Pancreas (tissue), 10 donors: ENCODE measurements around the gene KBTBD12. TPM values are rescaled to one million over a fixed set of nuclear protein-coding genes. Genes with fewer than 3 reads are reported as not detected.

Source experiments
- ATAC-seq, 4 donors: fragments of 200-7000 bp; cut with Tn5 transposase; one replicate each; pipeline versions ENCODE4 v1.8.0 to v1.9.1; 2020; ENCODE audit warnings: mild to moderate bottlenecking in 4 of 4, moderate library complexity in 4 of 4
- DNase-seq, 6 donors: peaks; one replicate each; pipeline ENCODE4 v3.0.0-alpha.2; 2020
- FAIRE-seq: peaks from 2 replicates; lab custom pipeline; 2012; peaks lifted over from hg19 to GRCh38; lab: Jason Lieb, UNC
- H3K27ac ChIP-seq, 4 donors: fragments of 200-600 bp; sonication (generic); 1 replicate in 3 of 4; 2 replicates in 1 of 4; pipeline versions ENCODE4 v1.5.0 to v1.8.0; 2020
- H3K27me3 ChIP-seq, 4 donors: fragments of 200-600 bp; one replicate each; pipeline ENCODE4 v1.8.0; 2021
- H3K36me3 ChIP-seq, 3 donors: fragments of 200-600 bp; sonication (generic) in 1 of 3; one replicate each; pipeline versions ENCODE4 v1.5.0 to v1.8.0; 2020 to 2021
- H3K4me1 ChIP-seq, 3 donors: fragments of 200-600 bp; one replicate each; pipeline ENCODE4 v1.8.0; 2021
- H3K4me3 ChIP-seq, 4 donors: fragments of 200-600 bp; sonication (generic) in 2 of 4; one replicate each; pipeline versions ENCODE4 v1.5.0 to v1.8.0; 2020 to 2021
- H3K9me3 ChIP-seq, 4 donors: fragments of 200-600 bp; one replicate each; pipeline ENCODE4 v1.8.0; 2021
- CTCF ChIP-seq, 4 donors: fragments of 200-600 bp; sonication (generic) in 3 of 4; IDR thresholded peaks; one replicate each; pipeline versions ENCODE4 v1.5.0 to v1.8.0; 2021; ENCODE audit warnings: antibody characterized with exemption in 4 of 4
- WGBS, 2 donors: extraction: QIAGEN DNeasy Blood & Tissue Kit; methylation state at CpG; one replicate each; pipeline ENCODE4 v1.1.7; 2013; 5-methylcytosine and 5-hydroxymethylcytosine counted together
- intact Hi-C, 3 donors: fragments of 100-400 bp; cut with DNase I; formaldehyde crosslinking; loops; one replicate each; pipeline versions ENCODE4 v1.11.1 to v1.14.2; 2022
- polyA plus RNA-seq, 2 donors: library from polyadenylated mRNA; stranded (reverse); fragments of 200-250 nt; gene quantifications; one replicate each; pipeline ENCODE4 v1.2.3, GENCODE V29; 2013
- total RNA-seq, 6 donors: library from RNA; stranded (reverse); fragmentation: NEBNext Ultra II Directional in 4 of 6; extraction: Animal tissue kit (Norgen Biotek cat#: 25700) in 4 of 6; gene quantifications; one replicate each; pipeline versions ENCODE4 v1.2.1 to v1.2.4, GENCODE V29; 2021 to 2023
- donor health status: healthy with polysubstance abuse.
- donor health status: DM: no; HTN: no; CAD: no; lungs with moderate emphysema.
- donor health status: DM: no; HTN: no; CAD: no.
- donor health status: control.
- donor health status: control.
- donor health status: Bipolar disorder and iron deficiency.
- donor health status: DM: yes; HTN: yes; CAD: no.
- donor health status: DM: no; HTN: no; CAD: no.
- donor health status: DM: no; HTN: no; CAD: no.
- donor health status: DM: yes; HTN: yes; CAD: no.

Gene KBTBD12
- total and polyA plus RNA-seq, 8 donors, result 0.68 to 3.7 (median 1.6) TPM

GRCh38 chr3:127959041-127959440, 44.0 kb downstream of the KBTBD12 start:
- no peak for TF ChIP-seq CTCF (IDR thresholded peaks at IDR 0.05)
- no peak overlapping the region for H3K4me3 ChIP-seq
- FAIRE-seq (no peak), DNase-seq (no peak), ATAC-seq (no peak)
- H3K9me3 ChIP-seq, result no peaks in the 10 kb centered on the region
- intact Hi-C loops, result no loop called here
- no peaks in the 10 kb centered on the region for H3K4me1 ChIP-seq
- H3K27ac ChIP-seq, result no peak overlapping the region
- no peaks in the 10 kb centered on the region for H3K27me3 ChIP-seq
- H3K36me3 ChIP-seq, result no peaks in the 10 kb centered on the region
- WGBS, 2 donors, result 89 to 96% methylated on average over 1 of the region's 1 CpG

- DNase-seq (peak in 3 of 6 donors; percentile 21 to 50 (median 29)), FAIRE-seq (no peak), ATAC-seq (peak; percentile 76 to 88 (median 86))
- Histone ChIP-seq H3K27ac (no peak overlapping the region), H3K9me3 (no peaks in the 10 kb centered on the region), H3K36me3 (no peaks in the 10 kb centered on the region), H3K4me3 (no peak overlapping the region), H3K4me1 (no peaks in the 10 kb centered on the region), H3K27me3 (no peaks in the 10 kb centered on the region)
- TF ChIP-seq CTCF (IDR thresholded peaks at IDR 0.05), result no peak
- intact Hi-C loops, result loop anchor here in 1 of 3 donors (10.0 kb wide), 1 partner anchor 305 kb away; no protein-coding TSS in a partner anchor
- WGBS, 2 donors, result 9 to 17% methylated on average over 4 of the region's 4 CpGs
These were observed 44.8 kb downstream of the KBTBD12 start for GRCh38 chr3:127959873-127960272.

- no peaks in the 10 kb centered on the region for H3K4me1 ChIP-seq
- H3K27me3 ChIP-seq, result no peaks in the 10 kb centered on the region
- FAIRE-seq (no peak), ATAC-seq (no peak), DNase-seq (no peak)
- 87 to 93% methylated on average over 4 of the region's 4 CpGs for WGBS, 2 donors
- no peak for TF ChIP-seq CTCF (IDR thresholded peaks at IDR 0.05)
- H3K4me3 ChIP-seq, result no peak overlapping the region
- intact Hi-C loops, result loop anchor here in 1 of 3 donors (10.0 kb wide), 1 partner anchor 306 kb away; no protein-coding TSS in a partner anchor
- H3K27ac ChIP-seq, result no peak overlapping the region
- no peaks in the 10 kb centered on the region for H3K36me3 ChIP-seq
- H3K9me3 ChIP-seq, result no peaks in the 10 kb centered on the region
These were observed 45.5 kb downstream of the KBTBD12 start for GRCh38 chr3:127960421-127960965.

GRCh38 chr3:127961124-127961523, 46.1 kb downstream of the KBTBD12 start:
- H3K36me3 ChIP-seq, result no peaks in the 10 kb centered on the region
- DNase-seq, result no peak
- no peaks in the 10 kb centered on the region for H3K9me3 ChIP-seq
- intact Hi-C loops, result loop anchor here in 1 of 3 donors (10.0 kb wide), 1 partner anchor 306 kb away; no protein-coding TSS in a partner anchor
- no peak for TF ChIP-seq CTCF (IDR thresholded peaks at IDR 0.05)
- ATAC-seq, result no peak
- H3K27me3 ChIP-seq, result no peaks in the 10 kb centered on the region
- FAIRE-seq, result no peak
- H3K27ac ChIP-seq, result no peak overlapping the region
- 72 to 77% methylated on average over 5 of the region's 5 CpGs for WGBS, 2 donors
- H3K4me1 ChIP-seq, result no peaks in the 10 kb centered on the region
- no peak overlapping the region for H3K4me3 ChIP-seq

GRCh38 chr3:127961963-127962362, 46.9 kb downstream of the KBTBD12 start:
- Histone ChIP-seq H3K4me3 (no peak overlapping the region), H3K27me3 (no peaks in the 10 kb centered on the region), H3K4me1 (no peaks in the 10 kb centered on the region), H3K9me3 (no peaks in the 10 kb centered on the region), H3K27ac (no peak overlapping the region), H3K36me3 (no peaks in the 10 kb centered on the region)
- ATAC-seq (peak; percentile 29 to 57 (median 45)), DNase-seq (no peak), FAIRE-seq (no peak)
- TF ChIP-seq CTCF (IDR thresholded peaks at IDR 0.05), result no peak
- 71 to 78% methylated on average over 4 of the region's 4 CpGs for WGBS, 2 donors
- intact Hi-C loops, result loop anchor here in 1 of 3 donors (10.0 kb wide), 1 partner anchor 307 kb away; no protein-coding TSS in a partner anchor
